Neural crest cell (in vitro differentiated cells): ENCODE measurements around the gene CERS6. TPM values are rescaled to one million over a fixed set of nuclear protein-coding genes. Genes with fewer than 3 reads are reported as not detected.
A peak's percentile ranks its signal among the peaks of the same experiment; 100 is the strongest.
"Not testable (repeated sequence)": the region's sequence is repeated elsewhere in the genome, so short reads cannot be mapped to it uniquely, and the experiment has no call there.

ENCODE experiments used
- DNase-seq: peaks from one replicate; pipeline ENCODE4 v3.0.0; 2021; ENCODE audit warnings: low read depth, mixed read lengths, low spot score
- H3K27ac Mint-ChIP-seq: one replicate; pipeline ENCODE4 v1.8.0; 2021; ENCODE audit warnings: mild to moderate bottlenecking, mixed read lengths; ENCODE audit not compliant: unreplicated experiment
- H3K27me3 Mint-ChIP-seq: 2 replicates; pipeline ENCODE4 v1.8.0; 2021; ENCODE audit warnings: low read depth, mild to moderate bottlenecking, mixed read lengths
- H3K36me3 Mint-ChIP-seq: 2 replicates; pipeline ENCODE4 v1.8.0; 2021; ENCODE audit warnings: low read depth, mild to moderate bottlenecking, mixed read lengths
- H3K4me1 Mint-ChIP-seq: 2 replicates; pipeline ENCODE4 v1.8.0; 2021; ENCODE audit warnings: mixed read lengths
- H3K4me3 Mint-ChIP-seq: one replicate; pipeline ENCODE4 v1.8.0; 2021; ENCODE audit warnings: mild to moderate bottlenecking, mixed read lengths
- H3K9me3 Mint-ChIP-seq: 2 replicates; pipeline ENCODE4 v1.8.0; 2021; ENCODE audit warnings: mixed read lengths
- long read RNA-seq: library from polyadenylated mRNA; unstranded; transcript quantifications from one replicate; pipeline ENCODE4 v2.0.0, GENCODE V29; 2020
- total RNA-seq: library from RNA; stranded (reverse); gene quantifications from 2 replicates; pipeline ENCODE4 v1.2.1, GENCODE V29; 2021
- TF ChIP-seq, protein P1 (sequence below): fragments of 200-600 bp; sonication (generic); conservative IDR thresholded peaks from 2 replicates; pipeline ENCODE4 v1.5.0; 2021; ENCODE audit warnings: antibody characterized with exemption, mild to moderate bottlenecking

The CERS6 gene, protein sequence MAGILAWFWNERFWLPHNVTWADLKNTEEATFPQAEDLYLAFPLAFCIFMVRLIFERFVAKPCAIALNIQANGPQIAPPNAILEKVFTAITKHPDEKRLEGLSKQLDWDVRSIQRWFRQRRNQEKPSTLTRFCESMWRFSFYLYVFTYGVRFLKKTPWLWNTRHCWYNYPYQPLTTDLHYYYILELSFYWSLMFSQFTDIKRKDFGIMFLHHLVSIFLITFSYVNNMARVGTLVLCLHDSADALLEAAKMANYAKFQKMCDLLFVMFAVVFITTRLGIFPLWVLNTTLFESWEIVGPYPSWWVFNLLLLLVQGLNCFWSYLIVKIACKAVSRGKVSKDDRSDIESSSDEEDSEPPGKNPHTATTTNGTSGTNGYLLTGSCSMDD
- 27.2 and 27.4 TPM in 2 replicates for total RNA-seq
- long read RNA-seq, full-length matches to known transcripts: 2 of 24 reads
- long read RNA-seq, partial matches to known transcripts: 2 of 24 reads
- long read RNA-seq, other reads (novel, unspliced or antisense): 20 of 24 reads

DNA sequence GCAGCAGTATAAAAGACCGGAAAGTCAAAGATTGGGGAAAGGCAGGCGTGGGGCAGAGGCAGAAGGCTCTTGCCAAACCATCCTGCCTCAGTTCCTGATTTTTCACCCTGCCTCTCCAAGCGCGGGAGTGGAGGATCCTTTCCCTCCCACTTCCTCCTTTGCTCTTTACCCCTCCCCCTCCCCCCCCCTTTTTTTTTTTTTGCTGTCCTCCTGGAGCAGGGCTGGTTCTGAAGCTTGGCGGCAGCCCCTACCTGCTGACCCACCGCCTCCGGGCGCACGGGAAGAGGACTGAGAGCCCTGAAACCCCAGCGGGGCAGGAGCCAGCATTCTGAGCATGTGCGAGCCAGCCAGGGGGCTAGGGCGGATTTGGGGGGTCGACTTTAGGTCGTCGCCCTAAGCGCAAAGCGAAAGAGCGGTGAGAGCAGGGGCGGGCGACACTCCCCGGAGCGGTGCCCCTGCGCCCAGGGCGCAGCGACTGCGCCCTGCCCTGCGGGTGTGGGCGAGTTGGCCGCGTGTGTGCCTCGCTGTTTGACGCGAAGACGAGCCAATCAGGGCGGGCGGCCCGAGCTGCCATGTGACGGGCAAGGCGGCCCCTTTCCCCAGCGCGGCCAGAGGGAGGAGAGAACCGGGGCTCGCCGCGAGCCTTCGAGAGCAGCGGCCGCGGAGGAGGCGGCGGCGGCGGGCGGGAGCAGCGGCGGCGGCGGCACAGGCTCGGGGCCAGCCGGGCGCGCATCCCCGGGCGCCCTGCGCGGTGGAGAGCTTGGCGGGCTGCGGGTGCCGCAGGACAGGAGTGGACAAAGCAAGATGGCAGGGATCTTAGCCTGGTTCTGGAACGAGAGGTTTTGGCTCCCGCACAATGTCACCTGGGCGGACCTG lies at the start of gene CERS6:
Gene CERS6 (plus strand): TSS at position 628 of the 876 bp plus-strand sequence. CDS start 177 bp downstream, at position 805.
- Mint-ChIP-seq H3K36me3 (no peaks in the 10 kb centered on the region), H3K27me3 (no peaks in the 10 kb centered on the region), H3K9me3 (no peaks in the 10 kb centered on the region), H3K4me3 (peak within 1 kb of the TSS; percentile 88), H3K27ac (peak within 1 kb of the TSS; percentile 64), H3K4me1 (peaks cover 31% of the 10 kb centered on the region)
- peak; percentile 84 for DNase-seq
- TF ChIP-seq, protein P1, sequence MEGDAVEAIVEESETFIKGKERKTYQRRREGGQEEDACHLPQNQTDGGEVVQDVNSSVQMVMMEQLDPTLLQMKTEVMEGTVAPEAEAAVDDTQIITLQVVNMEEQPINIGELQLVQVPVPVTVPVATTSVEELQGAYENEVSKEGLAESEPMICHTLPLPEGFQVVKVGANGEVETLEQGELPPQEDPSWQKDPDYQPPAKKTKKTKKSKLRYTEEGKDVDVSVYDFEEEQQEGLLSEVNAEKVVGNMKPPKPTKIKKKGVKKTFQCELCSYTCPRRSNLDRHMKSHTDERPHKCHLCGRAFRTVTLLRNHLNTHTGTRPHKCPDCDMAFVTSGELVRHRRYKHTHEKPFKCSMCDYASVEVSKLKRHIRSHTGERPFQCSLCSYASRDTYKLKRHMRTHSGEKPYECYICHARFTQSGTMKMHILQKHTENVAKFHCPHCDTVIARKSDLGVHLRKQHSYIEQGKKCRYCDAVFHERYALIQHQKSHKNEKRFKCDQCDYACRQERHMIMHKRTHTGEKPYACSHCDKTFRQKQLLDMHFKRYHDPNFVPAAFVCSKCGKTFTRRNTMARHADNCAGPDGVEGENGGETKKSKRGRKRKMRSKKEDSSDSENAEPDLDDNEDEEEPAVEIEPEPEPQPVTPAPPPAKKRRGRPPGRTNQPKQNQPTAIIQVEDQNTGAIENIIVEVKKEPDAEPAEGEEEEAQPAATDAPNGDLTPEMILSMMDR: no peak

DNA sequence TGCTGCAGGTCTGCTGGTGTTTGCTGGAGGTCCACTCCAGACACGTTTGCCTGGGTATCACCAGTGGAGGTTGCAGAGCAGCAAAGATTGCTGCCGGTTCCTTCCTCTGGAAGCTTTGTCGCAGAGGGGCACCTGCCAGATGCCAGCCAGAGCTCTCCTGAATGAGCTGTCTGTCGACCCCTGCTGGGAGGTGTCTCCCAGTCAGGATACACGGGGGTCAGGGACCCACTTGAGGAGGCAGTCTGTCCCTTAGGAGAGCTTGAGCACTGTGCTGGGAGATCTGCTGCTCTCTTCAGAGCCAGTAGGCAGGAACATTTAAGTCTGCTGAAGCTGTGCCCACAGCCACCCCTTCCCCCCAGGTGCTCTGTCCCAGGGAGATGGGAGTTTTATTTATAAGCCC lies 43.8 kb upstream of the CERS6 start:
- not testable (repeated sequence) for DNase-seq, H3K4me1 Mint-ChIP-seq, H3K27ac Mint-ChIP-seq, H3K4me3 Mint-ChIP-seq, H3K27me3 Mint-ChIP-seq
- Mint-ChIP-seq H3K36me3 (peaks cover 13% of the 10 kb centered on the region), H3K9me3 (peaks cover 27% of the 10 kb centered on the region)

DNA sequence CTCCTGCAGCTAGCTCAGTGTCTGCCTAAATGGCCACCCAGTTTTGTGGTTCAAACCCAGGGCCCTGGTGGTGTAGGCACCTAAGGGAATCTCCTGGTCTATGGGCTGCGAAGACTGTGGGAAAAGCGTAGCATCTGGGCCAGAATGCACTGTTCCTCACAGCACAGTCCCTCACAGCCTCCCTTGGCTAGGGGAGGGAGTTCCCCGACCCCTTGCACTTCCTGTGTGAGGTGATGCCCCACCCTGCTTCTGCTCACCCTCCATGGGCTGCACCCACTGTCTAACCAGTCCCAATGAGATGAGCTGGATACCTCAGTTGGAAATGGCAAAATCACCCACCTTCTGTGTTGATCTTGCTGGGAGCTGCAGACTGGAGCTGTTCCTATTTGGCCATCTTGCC lies 43.0 kb upstream of the CERS6 start:
- H3K27ac Mint-ChIP-seq, H3K4me1 Mint-ChIP-seq, DNase-seq, H3K4me3 Mint-ChIP-seq, H3K36me3 Mint-ChIP-seq, H3K27me3 Mint-ChIP-seq: not testable (repeated sequence)
- peaks cover 22% of the 10 kb centered on the region for H3K9me3 Mint-ChIP-seq

DNA sequence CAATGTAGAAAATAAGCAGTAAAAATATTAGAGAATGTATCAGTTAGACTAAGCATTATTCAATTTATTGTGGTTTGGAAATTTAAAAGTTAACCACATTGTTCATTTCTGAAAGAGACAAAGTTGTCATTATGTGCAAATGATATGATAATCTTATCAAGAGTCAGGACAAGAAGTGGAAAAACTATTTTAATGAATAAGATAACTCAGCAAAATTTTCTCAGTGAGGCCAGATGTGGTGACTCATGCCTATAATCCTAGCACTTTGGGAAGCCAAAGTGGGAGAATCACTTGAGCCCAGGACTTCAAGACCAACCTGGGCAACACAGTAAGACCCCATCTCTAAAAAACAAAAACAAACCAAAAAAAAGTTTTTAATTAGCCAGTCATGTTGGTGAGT lies 39.5 kb upstream of the CERS6 start:
- TF ChIP-seq, protein P1: no peak
- H3K4me1 Mint-ChIP-seq: no peaks in the 10 kb centered on the region
- no peaks in the 10 kb centered on the region for H3K27me3 Mint-ChIP-seq
- H3K4me3 Mint-ChIP-seq: no peak overlapping the region
- H3K9me3 Mint-ChIP-seq: peaks cover 14% of the 10 kb centered on the region
- H3K36me3 Mint-ChIP-seq: peaks cover 5% of the 10 kb centered on the region
- no peak for DNase-seq
- H3K27ac Mint-ChIP-seq: no peak overlapping the region

DNA sequence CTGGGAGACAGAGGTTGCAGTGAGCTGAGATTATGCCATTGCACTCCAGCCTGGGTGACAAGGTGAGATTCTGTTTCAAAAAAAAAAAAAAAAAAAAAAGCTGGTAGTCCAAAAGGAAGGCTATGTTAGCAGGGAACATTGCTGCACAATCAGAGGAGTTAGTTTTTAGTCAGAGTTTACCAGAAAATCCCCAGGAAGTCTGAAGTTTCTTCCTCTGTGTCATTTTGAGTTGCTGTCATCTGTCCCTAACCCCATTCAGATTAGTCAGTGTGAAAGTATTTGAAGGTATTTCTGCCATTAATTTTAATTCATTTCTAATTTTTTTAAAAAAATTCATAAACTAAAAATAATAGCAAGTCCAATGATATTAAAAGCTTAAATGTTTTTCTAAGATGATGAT lies 33.5 kb upstream of the CERS6 start:
- Mint-ChIP-seq H3K27me3 (no peaks in the 10 kb centered on the region), H3K4me3 (no peak overlapping the region), H3K4me1 (no peaks in the 10 kb centered on the region), H3K27ac (no peak overlapping the region), H3K9me3 (peaks cover 4% of the 10 kb centered on the region), H3K36me3 (no peaks in the 10 kb centered on the region)
- TF ChIP-seq, protein P1: no peak
- DNase-seq: no peak

DNA sequence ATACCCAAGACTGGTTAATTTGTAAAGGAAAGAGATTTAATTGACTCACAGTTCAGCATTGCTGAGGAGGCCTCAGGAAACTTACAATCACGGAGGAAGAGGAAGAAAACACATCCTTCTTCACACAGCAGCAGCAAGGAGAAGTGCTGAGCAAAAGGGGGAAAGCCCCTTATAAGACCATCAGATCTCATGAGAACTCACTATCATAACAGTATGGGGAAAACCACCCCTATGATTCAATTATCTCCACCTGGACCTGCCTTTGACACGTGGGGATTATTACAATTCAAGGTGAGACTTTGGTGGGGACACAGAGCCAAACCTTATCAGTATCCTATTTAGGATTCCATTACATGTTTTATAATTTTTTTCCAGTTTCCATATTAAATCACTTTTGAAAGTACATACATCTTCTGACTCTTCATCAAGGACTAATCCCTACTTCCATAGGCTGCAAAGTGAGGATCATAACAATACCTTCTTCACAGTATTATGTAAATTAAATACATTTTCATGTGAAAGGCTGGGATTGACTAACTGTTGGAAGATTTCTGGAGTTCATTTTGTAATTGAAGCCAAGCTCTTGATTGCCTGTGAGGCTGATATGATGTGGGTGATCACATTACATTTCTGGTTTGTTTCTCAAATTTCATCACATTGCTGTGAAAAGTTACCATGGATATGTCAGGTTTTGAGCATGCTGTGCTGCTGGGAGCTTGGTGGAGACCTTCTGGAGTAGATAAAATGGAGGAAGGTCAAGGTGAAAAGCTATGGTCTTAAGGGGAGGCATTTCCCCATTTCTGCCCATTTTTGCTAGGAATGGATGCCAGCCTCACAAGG lies 31.7 kb upstream of the CERS6 start:
- H3K9me3 Mint-ChIP-seq: peaks cover 4% of the 10 kb centered on the region
- no peak overlapping the region for H3K4me3 Mint-ChIP-seq
- H3K36me3 Mint-ChIP-seq: no peaks in the 10 kb centered on the region
- TF ChIP-seq, protein P1: no peak
- H3K4me1 Mint-ChIP-seq: no peaks in the 10 kb centered on the region
- no peaks in the 10 kb centered on the region for H3K27me3 Mint-ChIP-seq
- H3K27ac Mint-ChIP-seq: peak overlapping the region; percentile 11
- no peak for DNase-seq
